Lung (tissue), 12 donors: Measurements from ENCODE around the gene CASKIN2. TPM values are rescaled to one million over a fixed set of nuclear protein-coding genes. Genes with fewer than 3 reads are reported as not detected.
A peak's percentile ranks its signal among the peaks of the same experiment; 100 is the strongest.

Experiments
- ATAC-seq: fragments of 200-7000 bp; cut with Tn5 transposase; one replicate; pipeline ENCODE4 v1.9.1; 2020; ENCODE audit warnings: moderate number of reproducible peaks; ENCODE audit not compliant: insufficient read depth, low FRiP score
- DNase-seq, 3 donors: peaks; one replicate each; pipeline ENCODE4 v3.0.0-alpha.2; 2013 to 2017
- H3K27ac ChIP-seq, 2 donors: one replicate each; pipeline ENCODE4 v1.5.1; 2013; ENCODE audit warnings: mild to moderate bottlenecking in 2 of 2, moderate library complexity in 2 of 2, control low read depth in 1 of 2, inconsistent platforms in 1 of 2, low read depth in 1 of 2, low read length in 1 of 2
- H3K27me3 ChIP-seq, 3 donors: one replicate each; pipeline ENCODE4 v1.5.1; 2013; ENCODE audit warnings: low read length in 2 of 3; ENCODE audit not compliant: control insufficient read depth in 3 of 3, insufficient read depth in 3 of 3
- H3K36me3 ChIP-seq, 4 donors: one replicate each; pipeline ENCODE4 v1.5.1; 2013; ENCODE audit warnings: low read length in 4 of 4, mild to moderate bottlenecking in 1 of 4, moderate library complexity in 1 of 4; ENCODE audit not compliant: control insufficient read depth in 4 of 4, insufficient read depth in 4 of 4
- H3K4me1 ChIP-seq, 5 donors: one replicate each; pipeline ENCODE4 v1.5.1; 2013; ENCODE audit warnings: low read length in 5 of 5, mild to moderate bottlenecking in 2 of 5, moderate library complexity in 1 of 5; ENCODE audit not compliant: control insufficient read depth in 5 of 5, insufficient read depth in 5 of 5
- H3K4me3 ChIP-seq: one replicate; pipeline ENCODE4 v1.5.1; 2013; ENCODE audit warnings: mild to moderate bottlenecking, control low read depth, moderate library complexity
- H3K9ac ChIP-seq, 2 donors: one replicate each; pipeline ENCODE4 v1.5.1; 2013; ENCODE audit warnings: low read length in 2 of 2, control low read depth in 1 of 2; ENCODE audit not compliant: insufficient read depth in 1 of 2
- H3K9me3 ChIP-seq, 4 donors: one replicate each; pipeline ENCODE4 v1.5.1; 2013; ENCODE audit warnings: low read length in 3 of 4, mild to moderate bottlenecking in 1 of 4, moderate library complexity in 1 of 4; ENCODE audit not compliant: control insufficient read depth in 4 of 4, insufficient read depth in 3 of 4
- CTCF ChIP-seq: IDR thresholded peaks from 2 replicates; pipeline ENCODE4 v1.5.1; 2012; ENCODE audit warnings: mild to moderate bottlenecking; ENCODE audit errors: control extremely low read depth, extremely low read depth
- WGBS, 2 donors: extraction: QIAGEN DNeasy Blood & Tissue Kit; methylation state at CpG; one replicate each; pipeline ENCODE4 v1.1.7; 2013; 5-methylcytosine and 5-hydroxymethylcytosine counted together
- polyA plus RNA-seq, 2 donors: library from polyadenylated mRNA; stranded (reverse); fragments of 200-250 nt; gene quantifications; one replicate each; pipeline ENCODE4 v1.2.1, GENCODE V29; 2013
- total RNA-seq, 2 donors: library from RNA; depleted of rRNA in 1 of 2; stranded (reverse); fragments of >200 nt in 1 of 2; gene quantifications; one replicate each; pipeline ENCODE4 v1.2.1, GENCODE V29; 2014 to 2021
- donor health status: control.
- donor health status: control.
- donor health status: Bipolar disorder and iron deficiency.
- donor health status: healthy.
- donor health status: DM: yes; HTN: yes; CAD: no.

CASKIN2 gene
- total and polyA plus RNA-seq, 4 donors, result 22.3 to 81.5 (median 35.1) TPM

- Histone ChIP-seq H3K27ac (peak overlapping the region in 1 of 2 donors; percentile 87), H3K36me3 (peaks cover 0 to 7% (median 2%) of the 10 kb centered on the region in 4 donors), H3K4me1 (peaks cover 0 to 59% (median 24%) of the 10 kb centered on the region in 5 donors)
Measured at GRCh38 chr17:75512926-75513640, 2.3 kb downstream of the CASKIN2 start.

GRCh38 chr17:75511610-75512575, 3.4 kb downstream of the CASKIN2 start:
- 43 to 59% methylated on average over 13 of the region's 13 CpGs for WGBS, 2 donors
- TF ChIP-seq CTCF, result no peak
- Histone ChIP-seq H3K27me3 (no peaks in the 10 kb centered on the region), H3K9me3 (no peaks in the 10 kb centered on the region), H3K27ac (peak overlapping the region; percentile 75 to 87), H3K4me3 (peak overlapping the region; percentile 31), H3K9ac (no peak overlapping the region), H3K36me3 (peaks cover 0 to 11% (median 9%) of the 10 kb centered on the region in 4 donors), H3K4me1 (peaks cover 0 to 52% (median 19%) of the 10 kb centered on the region in 5 donors)
- ATAC-seq, result no peak
- peak; percentile 54 to 67 (median 57) for DNase-seq

More at GRCh38 chr17:75512926-75513640, 2.3 kb downstream of the CASKIN2 start:
- WGBS, 2 donors, result 57 to 66% methylated on average over 10 of the region's 10 CpGs
- Histone ChIP-seq H3K9ac (no peak overlapping the region), H3K27me3 (no peaks in the 10 kb centered on the region), H3K4me3 (peak overlapping the region; percentile 61), H3K9me3 (no peaks in the 10 kb centered on the region)
- ATAC-seq (no peak), DNase-seq (no peak)
- TF ChIP-seq CTCF, result no peak

- peaks cover 0 to 52% (median 19%) of the 10 kb centered on the region in 5 donors for H3K4me1 ChIP-seq
- WGBS, 2 donors, result 74 to 87% methylated on average over 4 of the region's 4 CpGs
- H3K4me3 ChIP-seq, result no peak overlapping the region
- no peaks in the 10 kb centered on the region for H3K27me3 ChIP-seq
- H3K9ac ChIP-seq, result no peak overlapping the region
- peak overlapping the region; percentile 75 to 87 for H3K27ac ChIP-seq
- ATAC-seq (no peak), DNase-seq (no peak)
- H3K9me3 ChIP-seq, result no peaks in the 10 kb centered on the region
- TF ChIP-seq CTCF, result no peak
- peaks cover 0 to 16% (median 12%) of the 10 kb centered on the region in 4 donors for H3K36me3 ChIP-seq
Measured at GRCh38 chr17:75511270-75511609, 4.1 kb downstream of the CASKIN2 start.
